ENCODE data around the gene CCNK. TPM values are rescaled to one million over a fixed set of nuclear protein-coding genes. Genes with fewer than 3 reads are reported as not detected.

The CCNK gene
- total RNA-seq, 1 experiment from 2014 or later: 80.1 TPM

DNA sequence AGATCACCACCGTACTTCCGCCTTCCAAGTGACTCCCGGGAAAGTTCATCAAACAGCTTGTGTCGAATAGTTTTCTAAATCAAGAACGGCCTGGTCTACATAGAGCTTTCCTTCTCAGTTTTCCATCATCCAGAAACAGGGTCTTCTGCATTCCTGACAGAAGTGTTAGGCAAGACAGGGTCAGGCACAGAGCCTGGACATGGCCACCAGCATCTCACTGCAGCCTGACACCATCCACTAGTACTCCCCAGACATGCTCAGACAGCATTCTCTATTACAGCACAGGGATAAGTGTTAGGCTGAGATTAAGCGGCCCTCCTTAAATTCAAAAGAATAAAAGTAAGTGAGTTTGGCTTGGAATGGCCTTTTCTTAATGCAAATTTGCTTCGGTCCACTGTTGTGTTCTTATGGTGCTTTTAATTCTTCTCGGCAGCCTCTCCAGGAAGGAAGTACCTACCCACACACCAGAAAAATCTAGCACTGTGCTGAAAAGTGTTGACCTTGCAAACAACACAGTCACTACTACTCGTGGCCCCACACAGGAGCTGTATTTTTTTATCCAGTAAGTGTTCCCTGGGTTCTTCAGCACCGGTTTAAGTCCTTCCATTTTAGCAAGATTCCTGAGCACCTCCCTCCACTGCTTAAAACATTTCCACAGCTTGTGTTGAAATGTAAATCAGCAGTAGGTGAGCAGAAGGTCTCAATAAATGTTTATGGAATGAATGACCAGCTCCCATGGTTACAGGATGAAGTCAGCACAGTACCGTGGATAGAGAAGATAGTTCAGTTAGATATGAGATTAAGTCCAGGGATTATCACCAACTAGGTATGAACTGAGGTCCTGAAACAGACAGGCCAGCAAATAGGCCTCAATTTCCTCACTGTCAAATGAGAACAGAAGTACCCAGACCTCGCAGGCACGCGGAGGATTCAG is 44.7 kb upstream of the CCNK start:
- H3K9ac ChIP-seq (ENCODE audit: extremely low read depth, insufficient read length, low read length): no peak overlapping the region
- H3K79me2 ChIP-seq (ENCODE audit: insufficient read depth, low read length): no peaks in the 10 kb centered on the region

More for the DNA sequence above, 44.7 kb upstream of the CCNK start:
- Histone ChIP-seq H4K91ac (ENCODE audit: insufficient read length, low read depth, low read length) (no peak overlapping the region), H3K4ac (ENCODE audit: low read depth, low read length) (no peak overlapping the region), H3K9me3 (ENCODE audit: control insufficient read depth, low read depth, low read length) (no peaks in the 10 kb centered on the region), H2BK12ac (ENCODE audit: insufficient read length, low read depth, low read length) (no peak overlapping the region), H3K4me1 (ENCODE audit: insufficient read depth, low read length) (no peaks in the 10 kb centered on the region), H2BK15ac (ENCODE audit: low read depth, low read length) (no peak overlapping the region), H2AFZ (ENCODE audit: low read length) (no peak overlapping the region), H3K27me3 (ENCODE audit: insufficient read depth, low read length) (no peaks in the 10 kb centered on the region), H3K18ac (ENCODE audit: insufficient read length, low read depth, low read length) (no peak overlapping the region), H2BK20ac (ENCODE audit: low read depth, low read length, poor library complexity, severe bottlenecking) (no peak overlapping the region), H4K5ac (ENCODE audit: insufficient read length, low read depth, low read length) (no peak overlapping the region), H2BK5ac (ENCODE audit: insufficient read length, low read length) (no peak overlapping the region), H3K56ac (ENCODE audit: insufficient read length, low read depth, low read length) (no peak overlapping the region), H4K20me1 (ENCODE audit: control insufficient read depth, insufficient read depth, insufficient read length) (no peaks in the 10 kb centered on the region), H4K8ac (replicated peaks; ENCODE audit: insufficient read length, low read depth, low read length) (no peak overlapping the region), H3K79me1 (ENCODE audit: insufficient read depth, low read depth, low read length, poor library complexity, severe bottlenecking) (no peaks in the 10 kb centered on the region), H3K4me2 (ENCODE audit: insufficient read depth, insufficient read length, low read length) (no peak overlapping the region), H3T11ph (ENCODE audit: low read length) (no peak overlapping the region), H3K27ac (ENCODE audit: insufficient read length, low read depth, low read length) (no peak overlapping the region), H3K23ac (ENCODE audit: insufficient read length, low read depth, low read length) (no peak overlapping the region), H2AK5ac (ENCODE audit: insufficient read length, low read length) (no peak overlapping the region), H3K23me2 (ENCODE audit: insufficient read length, low read depth, low read length, poor library complexity, severe bottlenecking) (no peaks in the 10 kb centered on the region), H3K14ac (ENCODE audit: insufficient read depth, low read length) (no peak overlapping the region; the same call in 1 of the 2 replicates), H2BK120ac (ENCODE audit: low read depth, low read length, poor library complexity, severe bottlenecking) (no peak overlapping the region)
- Mint-ChIP-seq H3K4me1 (peaks cover 4 to 6% of the 10 kb centered on the region in 2 experiments), H3K36me3 (ENCODE audit: insufficient read depth in 1 of 3, low read depth in 3 of 3) (peaks cover 9 to 40% (median 22%) of the 10 kb centered on the region in 3 experiments), H3K27me3 (ENCODE audit: low read depth) (no peaks in the 10 kb centered on the region), H3K4me3 (no peak overlapping the region), H3K9me3 (no peaks in the 10 kb centered on the region), H3K27ac (peak overlapping the region in 2 of 3 experiments; percentile 17 to 62; a peak in 3 of 7 replicates)
- TF ChIP-seq, protein P1, sequence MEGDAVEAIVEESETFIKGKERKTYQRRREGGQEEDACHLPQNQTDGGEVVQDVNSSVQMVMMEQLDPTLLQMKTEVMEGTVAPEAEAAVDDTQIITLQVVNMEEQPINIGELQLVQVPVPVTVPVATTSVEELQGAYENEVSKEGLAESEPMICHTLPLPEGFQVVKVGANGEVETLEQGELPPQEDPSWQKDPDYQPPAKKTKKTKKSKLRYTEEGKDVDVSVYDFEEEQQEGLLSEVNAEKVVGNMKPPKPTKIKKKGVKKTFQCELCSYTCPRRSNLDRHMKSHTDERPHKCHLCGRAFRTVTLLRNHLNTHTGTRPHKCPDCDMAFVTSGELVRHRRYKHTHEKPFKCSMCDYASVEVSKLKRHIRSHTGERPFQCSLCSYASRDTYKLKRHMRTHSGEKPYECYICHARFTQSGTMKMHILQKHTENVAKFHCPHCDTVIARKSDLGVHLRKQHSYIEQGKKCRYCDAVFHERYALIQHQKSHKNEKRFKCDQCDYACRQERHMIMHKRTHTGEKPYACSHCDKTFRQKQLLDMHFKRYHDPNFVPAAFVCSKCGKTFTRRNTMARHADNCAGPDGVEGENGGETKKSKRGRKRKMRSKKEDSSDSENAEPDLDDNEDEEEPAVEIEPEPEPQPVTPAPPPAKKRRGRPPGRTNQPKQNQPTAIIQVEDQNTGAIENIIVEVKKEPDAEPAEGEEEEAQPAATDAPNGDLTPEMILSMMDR (conservative IDR thresholded peaks at IDR 0.05): no peak
- WGBS (ENCODE audit: extremely low coverage, insufficient read length, low lambda C conversion rate): no CpG with 5 or more reads among the region's 14 CpGs
- no peak for DNase-seq
